Neural progenitor cell (in vitro differentiated cells): ENCODE measurements around the gene CHST10.

Experiments used
- EZH2 ChIP-seq: fragments of 200-600 bp; sonication (generic); IDR thresholded peaks from 2 replicates; pipeline ENCODE4 v1.6.1; 2017; ENCODE audit warnings: antibody characterized with exemption, mild to moderate bottlenecking, moderate library complexity
- EZH2phosphoT487 ChIP-seq: fragments of 200-600 bp; sonication (generic); IDR thresholded peaks from 2 replicates; pipeline ENCODE4 v1.6.1; 2017; ENCODE audit warnings: antibody characterized with exemption
- TF ChIP-seq, protein P1 (sequence below): fragments of 200-600 bp; sonication (generic); IDR thresholded peaks from 2 replicates; pipeline ENCODE4 v1.5.1; 2017; ENCODE audit warnings: antibody characterized with exemption, mild to moderate bottlenecking

DNA sequence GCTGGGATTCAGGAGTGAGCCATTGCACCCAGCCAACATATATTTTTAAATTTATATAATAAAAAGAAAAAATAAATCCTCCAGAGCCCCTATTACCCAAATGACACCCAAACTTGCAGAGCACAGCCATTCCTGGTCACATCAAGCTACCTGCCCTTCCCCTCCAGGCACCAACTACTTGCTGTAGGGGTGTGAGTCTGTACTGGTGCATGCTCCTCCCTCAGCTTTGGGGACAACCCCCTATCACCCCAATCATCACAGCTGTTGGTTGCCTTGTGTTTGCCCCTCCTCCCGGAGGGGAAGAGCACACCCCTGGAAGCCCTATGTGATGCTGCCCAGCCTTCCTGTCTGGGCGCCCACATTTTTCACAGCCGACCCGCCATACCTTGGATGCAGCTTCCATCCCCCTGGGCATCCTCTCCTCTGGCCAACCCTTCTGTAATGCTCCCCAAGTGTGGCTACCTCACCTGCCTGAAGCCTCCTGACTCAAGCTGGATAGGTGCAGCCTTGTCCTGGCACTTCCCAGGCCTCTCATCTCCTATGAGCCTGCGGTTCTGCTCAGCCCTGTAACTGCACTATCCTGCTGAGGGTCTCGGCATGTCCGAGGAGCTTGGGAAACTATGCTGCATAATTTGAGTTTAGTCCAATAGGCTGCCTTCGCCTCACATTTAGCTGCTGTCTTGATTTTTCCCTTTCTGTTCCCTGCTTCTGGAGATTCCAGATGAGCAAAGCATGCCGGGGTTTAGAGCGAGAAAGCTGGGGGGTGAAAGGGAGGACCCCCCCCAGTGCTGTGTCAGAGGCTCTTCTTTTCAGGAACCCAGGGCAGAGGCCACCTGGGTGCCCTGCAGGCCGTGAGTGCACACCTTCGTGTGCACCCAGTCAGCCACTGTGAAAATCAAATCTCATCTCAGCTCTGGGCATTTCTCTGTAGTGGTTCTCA lies 27.2 kb downstream of the CHST10 start:
- TF ChIP-seq EZH2, result no peak
- TF ChIP-seq, protein P1, sequence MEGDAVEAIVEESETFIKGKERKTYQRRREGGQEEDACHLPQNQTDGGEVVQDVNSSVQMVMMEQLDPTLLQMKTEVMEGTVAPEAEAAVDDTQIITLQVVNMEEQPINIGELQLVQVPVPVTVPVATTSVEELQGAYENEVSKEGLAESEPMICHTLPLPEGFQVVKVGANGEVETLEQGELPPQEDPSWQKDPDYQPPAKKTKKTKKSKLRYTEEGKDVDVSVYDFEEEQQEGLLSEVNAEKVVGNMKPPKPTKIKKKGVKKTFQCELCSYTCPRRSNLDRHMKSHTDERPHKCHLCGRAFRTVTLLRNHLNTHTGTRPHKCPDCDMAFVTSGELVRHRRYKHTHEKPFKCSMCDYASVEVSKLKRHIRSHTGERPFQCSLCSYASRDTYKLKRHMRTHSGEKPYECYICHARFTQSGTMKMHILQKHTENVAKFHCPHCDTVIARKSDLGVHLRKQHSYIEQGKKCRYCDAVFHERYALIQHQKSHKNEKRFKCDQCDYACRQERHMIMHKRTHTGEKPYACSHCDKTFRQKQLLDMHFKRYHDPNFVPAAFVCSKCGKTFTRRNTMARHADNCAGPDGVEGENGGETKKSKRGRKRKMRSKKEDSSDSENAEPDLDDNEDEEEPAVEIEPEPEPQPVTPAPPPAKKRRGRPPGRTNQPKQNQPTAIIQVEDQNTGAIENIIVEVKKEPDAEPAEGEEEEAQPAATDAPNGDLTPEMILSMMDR, result no peak
- TF ChIP-seq EZH2phosphoT487, result no peak
